ENCODE measurements around the gene NACA2.
"Not testable (repeated sequence)": the region's sequence is repeated elsewhere in the genome, so short reads cannot be mapped to it uniquely, and the experiment has no call there.

Gene NACA2

GRCh38 chr17:61599608-61600007, 8.6 kb upstream of the NACA2 start:
- Histone ChIP-seq H3K4me1 (ENCODE audit: control insufficient read depth, low read depth, low read length) (no peaks in the 10 kb centered on the region), H3K27ac (ENCODE audit: low read length) (no peak overlapping the region), H3K27me3 (ENCODE audit: control insufficient read depth, insufficient read depth, low read length) (no peaks in the 10 kb centered on the region), H3K9ac (ENCODE audit: low read length) (no peak overlapping the region), H3K4me3 (ENCODE audit: low read length) (no peak overlapping the region), H3K9me3 (ENCODE audit: control insufficient read depth, low read depth, low read length) (no peaks in the 10 kb centered on the region), H3K36me3 (ENCODE audit: control insufficient read depth, low read depth, low read length) (no peaks in the 10 kb centered on the region)

- Histone ChIP-seq H3K9me3 (ENCODE audit: control insufficient read depth, low read depth, low read length) (no peaks in the 10 kb centered on the region), H3K27me3 (ENCODE audit: control insufficient read depth, insufficient read depth, low read length) (no peaks in the 10 kb centered on the region), H3K36me3 (ENCODE audit: control insufficient read depth, low read depth, low read length) (no peaks in the 10 kb centered on the region), H3K27ac (ENCODE audit: low read length) (no peak overlapping the region), H3K9ac (ENCODE audit: low read length) (no peak overlapping the region), H3K4me1 (ENCODE audit: control insufficient read depth, low read depth, low read length) (no peaks in the 10 kb centered on the region), H3K4me3 (ENCODE audit: low read length) (no peak overlapping the region)
These were observed 7.0 kb upstream of the NACA2 start for GRCh38 chr17:61598014-61598413.

- Histone ChIP-seq H3K4me3 (ENCODE audit: low read length) (no peak overlapping the region), H3K27me3 (ENCODE audit: control insufficient read depth, insufficient read depth, low read length) (no peaks in the 10 kb centered on the region), H3K4me1 (ENCODE audit: control insufficient read depth, low read depth, low read length) (no peaks in the 10 kb centered on the region), H3K36me3 (ENCODE audit: control insufficient read depth, low read depth, low read length) (no peaks in the 10 kb centered on the region), H3K9ac (ENCODE audit: low read length) (no peak overlapping the region), H3K9me3 (ENCODE audit: control insufficient read depth, low read depth, low read length) (no peaks in the 10 kb centered on the region), H3K27ac (ENCODE audit: low read length) (no peak overlapping the region)
These were observed 6.6 kb upstream of the NACA2 start for GRCh38 chr17:61597607-61598006.

- Histone ChIP-seq H3K27ac (ENCODE audit: low read length) (no peak overlapping the region), H3K9ac (ENCODE audit: low read length) (no peak overlapping the region), H3K4me1 (ENCODE audit: control insufficient read depth, low read depth, low read length) (no peaks in the 10 kb centered on the region), H3K4me3 (ENCODE audit: low read length) (no peak overlapping the region), H3K36me3 (ENCODE audit: control insufficient read depth, low read depth, low read length) (no peaks in the 10 kb centered on the region), H3K9me3 (ENCODE audit: control insufficient read depth, low read depth, low read length) (no peaks in the 10 kb centered on the region), H3K27me3 (ENCODE audit: control insufficient read depth, insufficient read depth, low read length) (no peaks in the 10 kb centered on the region)
These were observed 4.6 kb upstream of the NACA2 start for GRCh38 chr17:61595418-61596186.

GRCh38 chr17:61594294-61594825, 3.3 kb upstream of the NACA2 start:
- H3K27me3 ChIP-seq (ENCODE audit: control insufficient read depth, insufficient read depth, low read length), result no peaks in the 10 kb centered on the region
- H3K9ac ChIP-seq (ENCODE audit: low read length), result no peak overlapping the region
- H3K36me3 ChIP-seq (ENCODE audit: control insufficient read depth, low read depth, low read length), result no peaks in the 10 kb centered on the region
- H3K9me3 ChIP-seq (ENCODE audit: control insufficient read depth, low read depth, low read length), result no peaks in the 10 kb centered on the region
- H3K4me1 ChIP-seq (ENCODE audit: control insufficient read depth, low read depth, low read length), result no peaks in the 10 kb centered on the region
- H3K4me3 ChIP-seq (ENCODE audit: low read length), result no peak overlapping the region
- H3K27ac ChIP-seq (ENCODE audit: low read length), result no peak overlapping the region

- Histone ChIP-seq H3K9ac (ENCODE audit: low read length) (no peak overlapping the region), H3K9me3 (ENCODE audit: control insufficient read depth, low read depth, low read length) (no peaks in the 10 kb centered on the region), H3K4me3 (ENCODE audit: low read length) (no peak overlapping the region), H3K4me1 (ENCODE audit: control insufficient read depth, low read depth, low read length) (no peaks in the 10 kb centered on the region), H3K36me3 (ENCODE audit: control insufficient read depth, low read depth, low read length) (no peaks in the 10 kb centered on the region), H3K27ac (ENCODE audit: low read length) (no peak overlapping the region), H3K27me3 (ENCODE audit: control insufficient read depth, insufficient read depth, low read length) (no peaks in the 10 kb centered on the region)
These were observed 2.4 kb upstream of the NACA2 start for GRCh38 chr17:61593426-61593825.

- Histone ChIP-seq H3K9me3 (ENCODE audit: control insufficient read depth, low read depth, low read length) (no peaks in the 10 kb centered on the region), H3K4me1 (ENCODE audit: control insufficient read depth, low read depth, low read length) (no peaks in the 10 kb centered on the region), H3K27me3 (ENCODE audit: control insufficient read depth, insufficient read depth, low read length) (no peaks in the 10 kb centered on the region), H3K36me3 (ENCODE audit: control insufficient read depth, low read depth, low read length) (no peaks in the 10 kb centered on the region), H3K4me3 (ENCODE audit: low read length) (no peak overlapping the region), H3K27ac (ENCODE audit: low read length) (no peak overlapping the region), H3K9ac (ENCODE audit: low read length) (no peak overlapping the region)
These were observed 911 bp upstream of the NACA2 start for GRCh38 chr17:61591930-61592329.

GRCh38 chr17:61589990-61590389, 1.0 kb downstream of the NACA2 start:
- Histone ChIP-seq H3K27me3 (ENCODE audit: control insufficient read depth, insufficient read depth, low read length) (no peaks in the 10 kb centered on the region), H3K4me1 (ENCODE audit: control insufficient read depth, low read depth, low read length) (no peaks in the 10 kb centered on the region), H3K36me3 (ENCODE audit: control insufficient read depth, low read depth, low read length) (no peaks in the 10 kb centered on the region), H3K9me3 (ENCODE audit: control insufficient read depth, low read depth, low read length) (no peaks in the 10 kb centered on the region), H3K4me3 (ENCODE audit: low read length) (no peak overlapping the region), H3K27ac (ENCODE audit: low read length) (no peak overlapping the region), H3K9ac (ENCODE audit: low read length) (no peak overlapping the region)

GRCh38 chr17:61587807-61588660, 3.0 kb downstream of the NACA2 start:
- Histone ChIP-seq H3K27ac (ENCODE audit: low read length) (no peak overlapping the region), H3K4me1 (ENCODE audit: control insufficient read depth, low read depth, low read length) (no peaks in the 10 kb centered on the region), H3K9ac (ENCODE audit: low read length) (no peak overlapping the region), H3K27me3 (ENCODE audit: control insufficient read depth, insufficient read depth, low read length) (no peaks in the 10 kb centered on the region), H3K36me3 (ENCODE audit: control insufficient read depth, low read depth, low read length) (no peaks in the 10 kb centered on the region), H3K4me3 (ENCODE audit: low read length) (no peak overlapping the region), H3K9me3 (ENCODE audit: control insufficient read depth, low read depth, low read length) (no peaks in the 10 kb centered on the region)

- no peaks in the 10 kb centered on the region for H3K27me3 ChIP-seq (ENCODE audit: control insufficient read depth, insufficient read depth, low read length)
These were observed 3.8 kb downstream of the NACA2 start for GRCh38 chr17:61587242-61587641.

GRCh38 chr17:61586622-61587021, 4.4 kb downstream of the NACA2 start:
- H3K9me3 ChIP-seq (ENCODE audit: control insufficient read depth, low read depth, low read length); H3K4me3 ChIP-seq (ENCODE audit: low read length); H3K9ac ChIP-seq (ENCODE audit: low read length); H3K36me3 ChIP-seq (ENCODE audit: control insufficient read depth, low read depth, low read length); H3K27ac ChIP-seq (ENCODE audit: low read length); H3K4me1 ChIP-seq (ENCODE audit: control insufficient read depth, low read depth, low read length); H3K27me3 ChIP-seq (ENCODE audit: control insufficient read depth, insufficient read depth, low read length): not testable (repeated sequence)

More at GRCh38 chr17:61587242-61587641, 3.8 kb downstream of the NACA2 start:
- Histone ChIP-seq H3K36me3 (ENCODE audit: control insufficient read depth, low read depth, low read length) (no peaks in the 10 kb centered on the region), H3K27ac (ENCODE audit: low read length) (no peak overlapping the region), H3K9ac (ENCODE audit: low read length) (no peak overlapping the region), H3K4me3 (ENCODE audit: low read length) (no peak overlapping the region), H3K4me1 (ENCODE audit: control insufficient read depth, low read depth, low read length) (no peaks in the 10 kb centered on the region), H3K9me3 (ENCODE audit: control insufficient read depth, low read depth, low read length) (no peaks in the 10 kb centered on the region)

Data from iPS-18a (cell line).